ENCODE measurements around the gene MID1.

GRCh38 chrX:10578527-10578926, 41.9 kb downstream of the MID1 start:
- TF ChIP-seq POLR2AphosphoS5 (IDR thresholded peaks at IDR 0.05; ENCODE audit: low read depth, low read length) (no peak), SIN3A (IDR thresholded peaks at IDR 0.05; ENCODE audit: borderline replicate concordance, insufficient read depth, low read length) (no peak), TAF1 (IDR thresholded peaks at IDR 0.05; ENCODE audit: borderline replicate concordance, insufficient read depth, low read length) (no peak), REST (IDR thresholded peaks at IDR 0.05; ENCODE audit: insufficient read depth in 1 of 2, low read depth in 2 of 2, low read length in 2 of 2) (no peak)

Data from PFSK-1 (cell line).